IMR-90 (cell line): ENCODE measurements around the gene DPP6. TPM values are rescaled to one million over a fixed set of nuclear protein-coding genes. Genes with fewer than 3 reads are reported as not detected.

Source experiments
- ATAC-seq: fragments of 200-7000 bp; cut with Tn5 transposase; 2 replicates; pipeline ENCODE4 v1.9.1; 2020; ENCODE audit warnings: low read depth, mild to moderate bottlenecking, moderate library complexity
- BruUV-seq: library from RNA; stranded (reverse); fragments of 400-500 nt; replicated peaks from 2 replicates; lab custom pipeline; 2021; lab: Mats Ljungman, UMichigan
- CTCF ChIA-PET: fragments of 300-600 bp; formaldehyde crosslinking; extraction: SDS; loops from one replicate; lab custom pipeline; 2021; ENCODE audit warnings: antibody characterized with exemption; lab: Yijun Ruan, JAX
- POLR2A ChIA-PET: fragments of 300-600 bp; sonication (Branson Sonifier 250); formaldehyde crosslinking; loops from one replicate; lab custom pipeline; 2022; ENCODE audit warnings: antibody characterized with exemption; ENCODE audit not compliant: unreplicated experiment; lab: Charles Lee
- DNase-seq: peaks from one replicate; pipeline ENCODE4 v3.0.0; 2013
- H2AFZ ChIP-seq: replicated peaks from 2 replicates; pipeline ENCODE3; 2013; ENCODE audit warnings: low read length, mild to moderate bottlenecking; ENCODE audit not compliant: poor library complexity
- H2AK5ac ChIP-seq: 2 replicates; pipeline ENCODE4 v1.6.1; 2013; ENCODE audit warnings: low read depth, low read length, inconsistent platforms
- H2AK9ac ChIP-seq: replicated peaks from 2 replicates; pipeline ENCODE3; 2013; ENCODE audit warnings: mild to moderate bottlenecking, low read depth, low read length, moderate library complexity; ENCODE audit not compliant: poor library complexity
- H2BK120ac ChIP-seq: 2 replicates; pipeline ENCODE4 v1.6.1; 2013; ENCODE audit warnings: low read depth, low read length, inconsistent platforms
- H2BK15ac ChIP-seq: 3 replicates; pipeline ENCODE4 v1.6.1; 2013; ENCODE audit warnings: low read depth, low read length, inconsistent platforms
- H2BK20ac ChIP-seq: 2 replicates; pipeline ENCODE4 v1.6.1; 2013; ENCODE audit warnings: low read depth, mild to moderate bottlenecking, inconsistent platforms, low read length, moderate library complexity
- H2BK5ac ChIP-seq: 2 replicates; pipeline ENCODE4 v1.6.1; 2013; ENCODE audit warnings: mild to moderate bottlenecking, low read depth, low read length, inconsistent platforms; ENCODE audit not compliant: poor library complexity, severe bottlenecking
- H3K14ac ChIP-seq: replicated peaks from 2 replicates; pipeline ENCODE4 v1.6.1; 2013; ENCODE audit warnings: low read depth, low read length, inconsistent platforms
- H3K18ac ChIP-seq: 2 replicates; pipeline ENCODE4 v1.6.1; 2013; ENCODE audit warnings: low read depth, low read length, control low read depth
- H3K23ac ChIP-seq: 2 replicates; pipeline ENCODE4 v1.6.1; 2013; ENCODE audit warnings: low read depth, low read length, inconsistent platforms
- H3K27ac ChIP-seq: 2 replicates; pipeline ENCODE4 v1.5.1; 2013; ENCODE audit warnings: mild to moderate bottlenecking, control low read depth, low read length; ENCODE audit not compliant: insufficient read depth
- H3K27me3 ChIP-seq: 2 replicates; pipeline ENCODE4 v1.6.1; 2013; ENCODE audit warnings: low read length; ENCODE audit not compliant: control insufficient read depth, insufficient read depth
- H3K36me3 ChIP-seq: 2 replicates; pipeline ENCODE4 v1.6.1; 2013; ENCODE audit warnings: low read length, mixed read lengths; ENCODE audit not compliant: control insufficient read depth, insufficient read depth
- H3K4ac ChIP-seq: 2 replicates; pipeline ENCODE4 v1.6.1; 2013; ENCODE audit warnings: low read depth, low read length, inconsistent platforms
- H3K4me1 ChIP-seq: 2 replicates; pipeline ENCODE4 v1.6.1; 2013; ENCODE audit warnings: low read length, mixed read lengths; ENCODE audit not compliant: control insufficient read depth, insufficient read depth
- H3K4me2 ChIP-seq: 2 replicates; pipeline ENCODE4 v1.6.1; 2013; ENCODE audit warnings: low read depth, mild to moderate bottlenecking, control low read depth, low read length, moderate library complexity
- H3K4me3 ChIP-seq: 2 replicates; pipeline ENCODE4 v1.5.1; 2013; ENCODE audit warnings: low read depth, mild to moderate bottlenecking, control low read depth, low read length, moderate library complexity; ENCODE audit not compliant: insufficient read depth
- H3K56ac ChIP-seq: 2 replicates; pipeline ENCODE4 v1.6.1; 2013; ENCODE audit warnings: low read length, inconsistent platforms; ENCODE audit not compliant: insufficient read depth; ENCODE audit errors: extremely low read depth
- H3K79me1 ChIP-seq, 2 experiments: 2 replicates each; pipeline ENCODE4 v1.6.1; 2013; ENCODE audit warnings: low read length in 2 of 2, inconsistent platforms in 1 of 2, low read depth in 1 of 2
- H3K9ac ChIP-seq: 2 replicates; pipeline ENCODE4 v1.6.1; 2013; ENCODE audit warnings: low read depth, low read length, control low read depth
- H3K9me1 ChIP-seq: 2 replicates; pipeline ENCODE4 v1.6.1; 2013; ENCODE audit warnings: low read length, inconsistent platforms; ENCODE audit not compliant: insufficient read depth
- H3K9me3 ChIP-seq: 2 replicates; pipeline ENCODE4 v1.6.1; 2013; ENCODE audit warnings: low read length; ENCODE audit not compliant: control insufficient read depth, insufficient read depth
- H4K20me1 ChIP-seq: 2 replicates; pipeline ENCODE4 v1.6.1; 2013; ENCODE audit warnings: low read length, inconsistent platforms; ENCODE audit not compliant: insufficient read depth
- H4K5ac ChIP-seq: 2 replicates; pipeline ENCODE4 v1.6.1; 2013; ENCODE audit warnings: mild to moderate bottlenecking, low read depth, low read length, control low read depth
- H4K8ac ChIP-seq, 2 experiments: 2 replicates each; pipeline ENCODE4 v1.6.1; 2013; ENCODE audit warnings: low read depth in 2 of 2, low read length in 2 of 2, control low read depth in 1 of 2, inconsistent platforms in 1 of 2
- H4K91ac ChIP-seq: 2 replicates; pipeline ENCODE4 v1.6.1; 2013; ENCODE audit warnings: low read depth, low read length, inconsistent platforms; ENCODE audit not compliant: insufficient read depth
- BHLHE40 ChIP-seq: fragments of 150-350 bp; IDR thresholded peaks from 2 replicates; pipeline ENCODE4 v1.6.1; 2016; ENCODE audit warnings: mild to moderate bottlenecking, low read depth, low read length
- CEBPB ChIP-seq: IDR thresholded peaks from 2 replicates; pipeline ENCODE4 v1.6.1; 2012; ENCODE audit warnings: low read depth, low read length, improper control_type of control experiment
- CHD1 ChIP-seq: IDR thresholded peaks from 2 replicates; pipeline ENCODE4 v1.6.1; 2012; ENCODE audit warnings: low read depth, low read length, improper control_type of control experiment
- CTCF ChIP-seq: conservative IDR thresholded peaks from 2 replicates; pipeline ENCODE4 v1.5.1; 2012; ENCODE audit warnings: mild to moderate bottlenecking, low read depth, low read length, improper control_type of control experiment
- ELK1 ChIP-seq: fragments of 150-350 bp; IDR thresholded peaks from 2 replicates; pipeline ENCODE4 v1.6.1; 2016; ENCODE audit warnings: low read depth, mild to moderate bottlenecking, low read length, moderate library complexity, borderline replicate concordance
- FOS ChIP-seq: fragments of 150-350 bp; IDR thresholded peaks from 2 replicates; pipeline ENCODE4 v1.6.1; 2016; ENCODE audit warnings: low read depth, low read length
- MAFK ChIP-seq: IDR thresholded peaks from 2 replicates; pipeline ENCODE4 v1.6.1; 2012; ENCODE audit warnings: low read depth, low read length, improper control_type of control experiment
- MAZ ChIP-seq: IDR thresholded peaks from 2 replicates; pipeline ENCODE4 v1.6.1; 2012; ENCODE audit warnings: low read depth, mild to moderate bottlenecking, low read length, improper control_type of control experiment, moderate library complexity, borderline replicate concordance
- MXI1 ChIP-seq: IDR thresholded peaks from 2 replicates; pipeline ENCODE4 v1.6.1; 2012; ENCODE audit warnings: low read depth, mild to moderate bottlenecking, low read length, moderate library complexity, borderline replicate concordance
- NFE2L2 ChIP-seq: fragments of 150-350 bp; IDR thresholded peaks from 2 replicates; pipeline ENCODE4 v1.6.1; 2016; ENCODE audit warnings: low read depth, mild to moderate bottlenecking, low read length
- POLR2A ChIP-seq: IDR thresholded peaks from 2 replicates; pipeline ENCODE4 v1.6.1; 2012; ENCODE audit warnings: mild to moderate bottlenecking, low read depth, low read length
- RAD21 ChIP-seq: IDR thresholded peaks from 2 replicates; pipeline ENCODE4 v1.6.1; 2012; ENCODE audit warnings: low read length, improper control_type of control experiment
- RCOR1 ChIP-seq: IDR thresholded peaks from 2 replicates; pipeline ENCODE4 v1.6.1; 2012; ENCODE audit warnings: mild to moderate bottlenecking, low read length, improper control_type of control experiment; ENCODE audit not compliant: insufficient replicate concordance
- RFX5 ChIP-seq: IDR thresholded peaks from 2 replicates; pipeline ENCODE4 v1.8.0; 2012; ENCODE audit warnings: low read depth, mild to moderate bottlenecking, low read length, moderate library complexity
- SMC3 ChIP-seq: fragments of 150-350 bp; IDR thresholded peaks from 2 replicates; pipeline ENCODE4 v1.6.1; 2016; ENCODE audit warnings: low read depth, mild to moderate bottlenecking, antibody characterized with exemption, low read length, moderate library complexity
- USF2 ChIP-seq: fragments of 150-350 bp; IDR thresholded peaks from 2 replicates; pipeline ENCODE4 v1.6.1; 2017; ENCODE audit warnings: mild to moderate bottlenecking, antibody characterized with exemption, low read length, low read depth
- WGBS, 2 experiments: methylation state at CpG; one replicate each; pipeline versions ENCODE4 v1.1.5 to v1.1.7; 2013; ENCODE audit warnings: missing lambda C conversion rate in 2 of 2; ENCODE audit not compliant: insufficient read length in 1 of 2; ENCODE audit errors: extremely low coverage in 2 of 2; 5-methylcytosine and 5-hydroxymethylcytosine counted together
- dilution Hi-C: fragments of 300-500 bp; cut with HindIII; formaldehyde crosslinking; loops from one replicate; pipeline ENCODE4 v1.14.3; 2018; ENCODE audit warnings: low sequenced_read_pairs; ENCODE audit not compliant: unreplicated experiment
- in situ Hi-C: fragments of 300-500 bp; cut with MboI; formaldehyde crosslinking; loops from 3 replicates; pipeline ENCODE4 v1.14.3; 2019; ENCODE audit warnings: low sequenced_read_pairs, inconsistent platforms, mixed read lengths
- intact Hi-C: fragments of 100-400 bp; cut with micrococcal nuclease; formaldehyde crosslinking; loops from 2 replicates; pipeline ENCODE4 v1.10.0; 2022
- polyA plus RNA-seq, 3 experiments: library from polyadenylated mRNA; depleted of rRNA; stranded (reverse); fragments of >200 nt; gene quantifications; 2 replicates each; pipeline ENCODE4 v1.2.3, GENCODE V29; 2012; ENCODE audit warnings: low replicate concordance in 1 of 3
- total RNA-seq: library from RNA; depleted of rRNA; stranded (reverse); fragments of >200 nt; gene quantifications from 2 replicates; pipeline ENCODE4 v1.2.3, GENCODE V29; 2012

DPP6 gene
- total and polyA plus RNA-seq, 2 of the 4 experiments (the other 2 are of a cell fraction): not detected

DNA sequence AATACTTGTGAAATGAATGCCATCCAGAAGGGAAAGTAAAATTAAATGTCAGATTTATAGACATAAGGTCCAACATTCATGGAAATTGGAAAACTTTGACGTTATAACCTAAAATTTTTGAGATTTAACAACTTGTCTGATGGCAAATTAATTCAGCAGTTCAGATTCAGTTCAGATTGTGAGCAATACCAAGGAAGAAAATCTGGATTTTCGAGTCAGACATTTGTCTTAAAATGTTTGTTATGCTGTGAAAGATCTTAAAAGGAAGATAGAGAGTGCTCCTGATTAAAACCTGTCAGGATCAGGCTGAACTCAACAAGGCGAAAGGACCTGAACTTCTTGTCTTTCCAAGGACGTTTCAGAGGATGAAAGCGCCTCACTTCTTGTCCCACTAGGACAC is 629.8 kb downstream of the DPP6 start:
- BruUV-seq: no TSS peak
- H3K4me1 ChIP-seq: no peaks in the 10 kb centered on the region
- no peak overlapping the region for H2BK120ac ChIP-seq
- no peak overlapping the region for H3K4me2 ChIP-seq
- no peak overlapping the region for H4K91ac ChIP-seq
- no peak overlapping the region for H3K56ac ChIP-seq
- H3K79me1 ChIP-seq: no peaks in the 10 kb centered on the region
- H4K5ac ChIP-seq: no peak overlapping the region
- in situ Hi-C loops: no loop called here
- no peaks in the 10 kb centered on the region for H3K36me3 ChIP-seq
- dilution Hi-C loops: no loop called here
- peaks cover 18% of the 10 kb centered on the region for H3K9me3 ChIP-seq
- H3K4me3 ChIP-seq: no peak overlapping the region
- H4K20me1 ChIP-seq: no peaks in the 10 kb centered on the region
- DNase-seq: no peak
- H3K27me3 ChIP-seq: no peaks in the 10 kb centered on the region
- H4K8ac ChIP-seq: no peak overlapping the region
- no peak overlapping the region for H3K23ac ChIP-seq
- no peak overlapping the region for H3K14ac ChIP-seq
- no peak overlapping the region for H3K18ac ChIP-seq
- no peak overlapping the region for H2AFZ ChIP-seq
- no peak overlapping the region for H3K4ac ChIP-seq
- H3K9me1 ChIP-seq: no peaks in the 10 kb centered on the region
- H2BK5ac ChIP-seq: no peak overlapping the region
- H3K9ac ChIP-seq: no peak overlapping the region
- intact Hi-C loops: no loop called here
- H2AK9ac ChIP-seq: no peak overlapping the region
- ChIA-PET CTCF (no interaction called here), POLR2A (no interaction called here)
- TF ChIP-seq USF2 (no peak), FOS (no peak), MAFK (no peak), BHLHE40 (no peak), RCOR1 (no peak), CHD1 (no peak), RFX5 (no peak), SMC3 (no peak), NFE2L2 (no peak), ELK1 (no peak), MXI1 (no peak), POLR2A (no peak), CTCF (no peak), CEBPB (no peak), RAD21 (no peak), MAZ (no peak)
- WGBS, 2 experiments: 0% methylated on average over 1 of the region's 5 CpGs; no CpG with 5 or more reads in 1 of the 2 experiments
- no peak overlapping the region for H2BK20ac ChIP-seq
- no peak for ATAC-seq
- no peak overlapping the region for H2BK15ac ChIP-seq
- H3K27ac ChIP-seq: no peak overlapping the region
- H2AK5ac ChIP-seq: no peak overlapping the region
